Activated CD8-positive, alpha-beta memory T cell treated with anti-CD3 and anti-CD28 coated beads for 36 hours (primary cell): ENCODE data around the gene RPRML. TPM values are rescaled to one million over a fixed set of nuclear protein-coding genes. Genes with fewer than 3 reads are reported as not detected.
"Not testable (repeated sequence)": the region's sequence is repeated elsewhere in the genome, so short reads cannot be mapped to it uniquely, and the experiment has no call there.

ENCODE experiments used
- CTCF ChIA-PET: fragments of 350-600 bp; sonication (Branson Sonifier 250); formaldehyde crosslinking; loops from one replicate; lab custom pipeline; 2021; ENCODE audit warnings: antibody characterized with exemption; lab: Charles Lee
- POLR2A ChIA-PET: fragments of 350-600 bp; sonication (Branson Sonifier 250); formaldehyde crosslinking; loops from one replicate; lab custom pipeline; 2021; ENCODE audit warnings: antibody characterized with exemption; lab: Charles Lee
- total RNA-seq, 2 experiments: library from RNA; stranded (reverse); gene quantifications; one replicate each; pipeline ENCODE4 v1.2.3, GENCODE V29; 2021

Gene RPRML
- total RNA-seq, 2 experiments from 2014 or later: not detected

DNA sequence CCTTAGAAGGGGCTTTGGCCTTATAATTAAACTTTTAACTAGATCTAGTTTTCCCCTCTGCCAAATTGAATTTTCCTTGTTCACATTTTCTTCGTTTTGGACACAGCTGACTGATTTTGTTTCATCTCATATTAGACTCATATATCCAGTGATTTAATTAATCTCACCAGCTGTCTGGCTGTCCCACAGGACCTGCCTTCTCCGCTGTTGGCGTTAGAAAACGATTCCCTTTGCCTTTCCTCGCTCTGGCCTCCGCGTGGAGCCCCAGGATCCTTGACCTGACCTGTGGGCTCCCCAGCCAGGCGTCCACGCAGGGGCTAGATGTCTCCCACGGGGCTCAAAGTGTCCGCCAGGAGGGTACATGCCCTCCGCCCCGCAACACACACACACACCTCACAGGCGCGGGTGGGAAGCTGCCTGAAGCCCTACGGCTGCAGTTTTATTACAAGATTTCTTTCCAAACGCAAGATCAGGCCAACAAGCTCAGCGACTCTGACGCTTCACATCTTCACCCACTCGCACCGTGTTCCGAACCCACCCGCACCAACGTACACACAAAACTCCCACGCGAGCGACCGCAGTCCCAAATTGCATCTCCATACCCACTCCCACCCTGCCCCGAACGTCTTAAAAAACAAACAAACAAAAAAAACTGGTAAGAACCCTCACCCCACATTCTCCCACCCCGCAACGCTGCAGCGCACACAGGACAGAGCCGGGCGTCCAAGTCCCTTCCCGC lies 1.1 kb downstream of the RPRML start:
- POLR2A ChIA-PET: no interaction called here
- CTCF ChIA-PET: interaction anchor here (1.2 kb wide), 1 partner anchor 36 kb away, joined by 3 read pairs; no protein-coding TSS in a partner anchor

- CTCF ChIA-PET: interaction anchor here (1.2 kb wide), 1 partner anchor 35 kb away, joined by 3 read pairs; no protein-coding TSS in a partner anchor
- POLR2A ChIA-PET: no interaction called here
These were observed 1.7 kb downstream of the RPRML start for GRCh38 chr17:46977348-46977747.

DNA sequence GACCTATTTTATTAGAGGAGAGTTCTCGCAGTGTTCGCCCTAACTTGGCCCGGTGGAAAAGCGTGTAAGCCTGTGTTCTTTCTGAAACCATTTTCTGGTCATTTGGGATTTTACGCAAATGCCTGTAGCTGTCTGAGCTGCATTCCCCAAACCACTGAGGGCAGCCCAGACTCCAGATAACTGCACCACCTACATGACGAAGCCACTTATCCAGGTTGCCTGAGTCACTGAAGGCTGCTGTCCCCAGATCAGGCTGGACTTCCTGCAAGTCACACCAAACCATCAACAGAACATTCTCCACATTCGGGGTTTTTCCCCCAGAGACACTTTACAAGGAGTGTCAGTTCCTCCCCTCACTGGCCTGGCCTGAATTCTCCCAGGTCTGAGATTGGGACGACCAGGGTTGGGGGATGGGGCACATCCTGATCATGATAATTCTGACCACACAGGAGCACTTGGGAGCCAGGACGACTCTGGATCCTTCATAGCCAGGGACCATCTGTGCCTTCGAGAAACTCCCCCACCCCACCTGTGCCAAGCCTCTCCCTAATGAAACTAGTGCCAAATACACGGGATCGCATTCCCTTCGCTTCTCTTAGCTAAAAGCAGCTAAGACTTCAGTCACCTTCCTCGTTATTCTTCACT lies 2.3 kb downstream of the RPRML start:
- POLR2A ChIA-PET: no interaction called here
- CTCF ChIA-PET: interaction anchor here (1.2 kb wide), 1 partner anchor 35 kb away, joined by 3 read pairs; no protein-coding TSS in a partner anchor

GRCh38 chr17:46975287-46975686 lies 3.8 kb downstream of the RPRML start:
- ChIA-PET CTCF (no interaction called here), POLR2A (no interaction called here)

- POLR2A ChIA-PET: no interaction called here
- CTCF ChIA-PET: interaction anchor here (0.7 kb wide), 2 partner anchors 15 to 813 kb away, joined by 3 to 4 read pairs; no protein-coding TSS in a partner anchor
These were observed 5.0 kb downstream of the RPRML start for GRCh38 chr17:46974086-46974485.

DNA sequence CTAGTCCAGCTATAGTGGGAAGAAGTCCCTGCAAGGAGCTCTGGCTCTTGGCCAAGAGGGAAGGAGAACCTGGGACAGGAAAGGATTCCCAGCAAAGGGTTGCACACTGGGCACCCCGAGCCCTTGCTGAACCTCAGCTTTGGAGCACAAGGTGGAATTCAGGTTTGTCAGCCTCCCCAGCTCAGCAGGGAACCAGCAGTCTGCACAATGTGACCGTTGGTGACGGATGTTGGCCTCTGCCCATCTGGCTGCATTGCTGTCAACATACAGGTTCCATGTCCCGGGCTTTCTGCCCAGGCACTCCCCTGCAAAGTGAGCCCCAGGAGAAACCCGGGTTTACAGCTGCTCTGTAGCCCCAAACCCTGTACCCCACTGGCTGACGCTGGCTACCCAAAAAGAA lies 6.7 kb downstream of the RPRML start:
- CTCF ChIA-PET: interaction anchor here (0.5 kb wide), 1 partner anchor 157 kb away, joined by 4 read pairs; no protein-coding TSS in a partner anchor
- POLR2A ChIA-PET: no interaction called here

DNA sequence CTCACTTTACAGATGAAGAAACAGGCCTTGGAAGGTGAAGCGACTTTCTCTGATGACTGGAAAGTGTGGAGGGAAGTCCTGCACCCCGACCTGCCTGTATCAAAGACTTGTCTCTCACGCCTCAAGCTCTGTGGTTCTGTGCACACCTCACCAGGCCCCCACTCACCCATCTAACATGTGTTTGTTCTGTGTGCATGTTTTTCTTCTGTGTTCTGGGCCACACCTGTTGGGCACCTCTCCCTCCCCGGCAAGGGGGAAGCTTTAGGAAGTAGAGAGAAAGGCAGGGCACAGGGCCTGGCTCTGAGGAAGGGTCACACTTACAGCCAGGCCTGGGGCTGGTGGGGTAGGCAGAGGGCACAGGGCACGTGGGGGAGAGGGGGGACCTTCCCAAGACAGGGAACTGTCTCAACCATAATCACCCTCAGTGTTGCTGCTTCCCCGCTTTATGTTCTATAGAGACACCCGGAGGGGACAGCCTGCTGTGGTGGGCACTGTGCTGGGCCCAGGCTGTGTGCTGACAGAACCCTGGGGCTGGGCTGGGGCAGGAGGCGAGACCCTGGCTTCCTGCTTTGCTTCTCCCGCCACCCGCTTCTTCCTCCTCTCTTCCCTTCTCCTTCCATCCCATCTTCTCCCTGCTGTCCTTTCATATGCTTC lies 7.3 kb downstream of the RPRML start:
- POLR2A ChIA-PET: no interaction called here
- CTCF ChIA-PET: no interaction called here

DNA sequence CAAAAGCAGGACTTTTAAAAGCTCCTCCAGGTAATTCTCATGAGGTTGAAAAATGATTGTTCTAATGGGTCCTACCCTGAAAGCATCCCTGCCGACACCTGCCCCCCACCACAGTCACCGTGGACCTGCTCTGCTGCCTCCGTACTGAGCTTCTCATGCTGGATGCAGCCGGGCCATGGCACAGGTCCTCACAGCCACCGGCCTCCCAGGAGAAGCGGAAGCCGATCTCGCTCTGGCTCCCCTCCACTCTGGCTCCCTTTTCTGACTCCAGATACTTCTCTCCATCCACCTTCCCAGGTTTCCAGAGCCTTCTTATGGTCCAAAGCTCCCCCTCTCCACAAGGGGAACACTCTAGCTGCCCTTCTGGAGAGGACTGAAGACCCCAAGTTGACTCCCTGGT lies 10.2 kb downstream of the RPRML start:
- ChIA-PET CTCF (no interaction called here), POLR2A (no interaction called here)

GRCh38 chr17:46968224-46968834 lies 10.7 kb downstream of the RPRML start:
- ChIA-PET POLR2A (interaction anchor here (0.5 kb wide), 1 partner anchor 686 kb away, joined by 11 read pairs; no protein-coding TSS in a partner anchor), CTCF (no interaction called here)

- CTCF ChIA-PET: no interaction called here
- POLR2A ChIA-PET: interaction anchor here (0.6 kb wide), 1 partner anchor 254 kb away, joined by 3 read pairs; no protein-coding TSS in a partner anchor
These were observed 14.5 kb downstream of the RPRML start for GRCh38 chr17:46964315-46965265.

- POLR2A ChIA-PET: no interaction called here
- CTCF ChIA-PET: interaction anchor here (0.6 kb wide), 1 partner anchor 417 kb away, joined by 3 read pairs; no protein-coding TSS in a partner anchor
These were observed 15.5 kb downstream of the RPRML start for GRCh38 chr17:46963571-46963970.

DNA sequence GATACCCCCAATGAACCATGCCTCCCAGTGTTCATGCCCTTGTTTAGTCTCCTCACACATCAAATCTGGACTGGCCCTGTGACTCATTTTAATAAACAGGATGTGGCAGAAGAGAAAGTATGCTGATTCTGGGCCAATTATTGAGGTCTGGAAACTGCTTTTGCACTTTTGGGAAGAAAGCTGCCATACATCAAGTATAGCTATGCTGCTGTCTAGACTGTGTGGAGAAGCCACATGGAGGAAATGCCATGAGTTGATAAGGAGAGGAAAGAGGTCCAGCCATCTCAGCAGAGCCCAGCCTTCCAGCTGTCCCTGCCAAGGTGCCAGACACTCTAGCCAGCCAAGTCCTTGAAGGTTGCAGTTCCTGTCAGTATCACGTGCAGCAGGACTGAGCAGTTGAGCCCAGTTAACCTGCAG lies 16.7 kb downstream of the RPRML start:
- ChIA-PET POLR2A (no interaction called here), CTCF (no interaction called here)

DNA sequence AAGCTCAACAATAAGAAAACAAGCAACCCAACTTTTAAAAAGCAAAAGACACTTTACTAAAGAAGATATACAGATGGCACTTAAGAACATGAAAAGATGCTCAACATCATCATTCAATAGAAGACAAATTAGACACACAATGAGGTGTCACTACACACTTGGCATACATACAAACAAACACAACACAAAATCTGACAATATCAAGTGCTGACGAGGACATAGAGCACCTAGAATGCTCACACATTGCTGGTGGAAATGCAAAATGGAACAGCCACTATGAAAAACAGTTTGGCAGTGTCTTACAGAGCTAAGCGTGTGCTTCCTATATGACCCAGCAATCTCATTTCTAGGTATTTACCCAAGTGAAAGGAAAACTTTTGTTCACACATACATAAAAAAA lies 18.9 kb downstream of the RPRML start:
- POLR2A ChIA-PET: no interaction called here
- CTCF ChIA-PET: interaction anchor here (0.6 to 1.2 kb wide), 3 partner anchors 8 to 1009 kb away, joined by 3 read pairs; no protein-coding TSS in a partner anchor

- ChIA-PET CTCF (interaction anchor here (0.5 kb wide), 1 partner anchor 67 kb away, joined by 4 read pairs; no protein-coding TSS in a partner anchor), POLR2A (no interaction called here)
These were observed 20.9 kb downstream of the RPRML start for GRCh38 chr17:46958041-46958591.

DNA sequence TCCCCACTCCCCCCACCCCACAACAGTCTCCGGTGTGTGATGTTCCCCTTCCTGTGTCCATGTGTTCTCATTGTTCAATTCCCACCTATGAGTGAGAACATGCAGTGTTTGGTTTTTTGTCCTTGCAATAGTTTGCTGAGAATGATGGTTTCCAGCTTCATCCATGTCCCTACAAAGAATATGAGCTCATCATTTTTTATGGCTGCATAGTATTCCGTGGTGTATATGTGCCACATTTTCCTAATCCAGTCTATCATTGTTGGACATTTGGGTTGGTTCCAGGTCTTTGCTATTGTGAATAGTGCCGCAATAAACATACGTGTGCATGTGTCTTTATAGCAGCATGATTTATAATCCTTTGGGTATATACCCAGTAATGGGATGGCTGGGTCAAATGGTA lies 25.9 kb downstream of the RPRML start:
- POLR2A ChIA-PET: not testable (repeated sequence)

GRCh38 chr17:46952115-46952514 lies 26.9 kb downstream of the RPRML start:
- ChIA-PET CTCF (interaction anchor here (0.5 to 1.4 kb wide), 3 partner anchors 8 to 50 kb away, joined by 3 to 6 read pairs (median 3); no protein-coding TSS in a partner anchor), POLR2A (no interaction called here)

More for the DNA sequence above, 25.9 kb downstream of the RPRML start:
- CTCF ChIA-PET: interaction anchor here (1.4 kb wide), 1 partner anchor 11 kb away, joined by 6 read pairs; no protein-coding TSS in a partner anchor

DNA sequence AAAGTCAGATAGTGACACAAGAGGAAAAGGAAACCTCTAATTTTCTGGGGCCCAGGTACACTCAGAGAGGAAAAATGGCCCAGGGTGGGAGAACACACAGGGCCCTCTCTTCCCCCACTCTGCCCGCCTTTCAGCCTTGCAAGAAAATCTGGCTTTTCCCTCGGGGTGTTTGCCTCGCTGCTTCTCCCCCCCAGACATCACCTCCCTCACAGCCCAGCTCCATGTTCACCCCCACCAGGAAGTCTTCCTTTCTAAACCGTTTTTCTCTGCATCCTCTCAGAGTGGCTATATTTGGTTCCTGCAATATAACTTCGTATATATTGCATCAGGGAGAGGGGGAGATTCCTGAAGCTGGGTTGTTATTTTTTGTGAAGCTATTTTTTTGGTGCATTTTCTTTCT lies 27.3 kb downstream of the RPRML start:
- ChIA-PET POLR2A (no interaction called here), CTCF (interaction anchor here (0.5 to 1.4 kb wide), 3 partner anchors 8 to 50 kb away, joined by 3 to 6 read pairs (median 3); no protein-coding TSS in a partner anchor)
